Measurements from ENCODE around the gene MLST8.

The MLST8 gene

DNA sequence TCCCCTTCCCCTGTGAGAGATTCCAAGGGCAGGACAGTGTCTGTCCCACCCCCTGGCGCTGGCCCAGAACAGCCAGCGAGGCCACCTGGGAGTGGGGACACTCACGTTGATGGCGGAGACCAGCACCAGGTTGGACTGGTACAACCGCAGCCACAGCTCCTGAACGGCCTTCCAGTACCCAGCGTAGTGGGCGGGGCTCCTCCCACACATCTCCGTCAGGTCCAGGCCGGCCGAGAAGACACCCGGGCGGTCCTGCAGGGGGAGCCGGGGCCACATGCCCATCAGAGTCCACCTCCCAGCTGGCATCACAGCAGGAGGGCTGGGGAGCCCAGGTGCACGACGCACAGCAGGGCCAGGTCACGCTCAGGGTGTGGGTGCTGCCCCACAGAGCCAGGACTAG, 39.0 kb downstream of the MLST8 start:
- CTCF ChIA-PET: no interaction called here
- TF ChIP-seq, protein P1, sequence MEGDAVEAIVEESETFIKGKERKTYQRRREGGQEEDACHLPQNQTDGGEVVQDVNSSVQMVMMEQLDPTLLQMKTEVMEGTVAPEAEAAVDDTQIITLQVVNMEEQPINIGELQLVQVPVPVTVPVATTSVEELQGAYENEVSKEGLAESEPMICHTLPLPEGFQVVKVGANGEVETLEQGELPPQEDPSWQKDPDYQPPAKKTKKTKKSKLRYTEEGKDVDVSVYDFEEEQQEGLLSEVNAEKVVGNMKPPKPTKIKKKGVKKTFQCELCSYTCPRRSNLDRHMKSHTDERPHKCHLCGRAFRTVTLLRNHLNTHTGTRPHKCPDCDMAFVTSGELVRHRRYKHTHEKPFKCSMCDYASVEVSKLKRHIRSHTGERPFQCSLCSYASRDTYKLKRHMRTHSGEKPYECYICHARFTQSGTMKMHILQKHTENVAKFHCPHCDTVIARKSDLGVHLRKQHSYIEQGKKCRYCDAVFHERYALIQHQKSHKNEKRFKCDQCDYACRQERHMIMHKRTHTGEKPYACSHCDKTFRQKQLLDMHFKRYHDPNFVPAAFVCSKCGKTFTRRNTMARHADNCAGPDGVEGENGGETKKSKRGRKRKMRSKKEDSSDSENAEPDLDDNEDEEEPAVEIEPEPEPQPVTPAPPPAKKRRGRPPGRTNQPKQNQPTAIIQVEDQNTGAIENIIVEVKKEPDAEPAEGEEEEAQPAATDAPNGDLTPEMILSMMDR (IDR thresholded peaks at IDR 0.05; ENCODE audit: control extremely low read depth, extremely low read depth, low read depth, missing control alignments): no peak
- no peak for DNase-seq (ENCODE audit: extremely low spot score)
- POLR2A ChIA-PET: no interaction called here

DNA sequence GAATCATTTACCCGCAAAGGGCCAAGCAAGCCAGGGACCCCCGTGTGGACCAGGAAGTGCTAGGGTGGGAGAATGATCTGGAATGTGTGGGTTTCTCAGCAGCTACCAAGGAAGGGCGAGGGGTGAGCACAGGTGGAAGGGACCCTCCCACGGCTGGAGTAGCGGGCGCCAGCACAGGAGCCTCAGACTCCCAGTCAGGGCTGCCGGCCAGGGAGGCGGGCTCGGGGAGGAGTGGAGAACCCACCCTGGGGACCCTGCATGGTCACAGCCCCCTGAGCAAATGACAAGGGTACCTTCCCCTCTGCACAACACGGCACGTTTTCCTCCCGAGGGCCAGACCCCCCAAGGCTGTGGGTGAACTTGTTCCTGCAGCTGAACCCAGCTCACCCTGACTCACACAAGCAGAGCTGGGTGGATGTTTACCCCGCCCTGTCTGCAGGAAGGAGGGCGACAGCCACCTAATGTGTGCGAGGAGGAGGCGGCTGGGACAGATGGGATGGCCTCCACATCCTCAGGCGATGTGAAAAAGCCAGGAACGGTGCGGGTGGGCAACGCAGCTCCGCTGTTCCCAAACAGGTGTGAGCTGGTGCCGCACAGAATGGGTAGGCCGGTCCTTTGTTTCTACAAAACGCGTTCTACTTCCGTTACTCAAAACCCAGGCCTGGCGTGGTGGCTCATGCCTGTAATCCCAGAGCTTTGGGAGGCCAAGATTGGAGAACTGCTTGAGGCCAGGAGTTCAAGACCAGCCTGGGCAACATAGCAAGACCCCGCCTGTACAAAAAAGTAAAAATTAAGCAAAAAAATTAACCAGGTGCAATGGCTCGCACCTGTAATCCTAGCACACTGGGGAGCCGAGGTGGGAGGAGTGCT, 39.9 kb downstream of the MLST8 start:
- POLR2A ChIA-PET: no interaction called here
- CTCF ChIA-PET: interaction anchor here (1.0 kb wide), 1 partner anchor 17 kb away, joined by 3 read pairs; no protein-coding TSS in a partner anchor
- DNase-seq (ENCODE audit: extremely low spot score): no peak
- TF ChIP-seq, protein P1 (IDR thresholded peaks at IDR 0.05; ENCODE audit: control extremely low read depth, extremely low read depth, low read depth, missing control alignments): no peak

DNA sequence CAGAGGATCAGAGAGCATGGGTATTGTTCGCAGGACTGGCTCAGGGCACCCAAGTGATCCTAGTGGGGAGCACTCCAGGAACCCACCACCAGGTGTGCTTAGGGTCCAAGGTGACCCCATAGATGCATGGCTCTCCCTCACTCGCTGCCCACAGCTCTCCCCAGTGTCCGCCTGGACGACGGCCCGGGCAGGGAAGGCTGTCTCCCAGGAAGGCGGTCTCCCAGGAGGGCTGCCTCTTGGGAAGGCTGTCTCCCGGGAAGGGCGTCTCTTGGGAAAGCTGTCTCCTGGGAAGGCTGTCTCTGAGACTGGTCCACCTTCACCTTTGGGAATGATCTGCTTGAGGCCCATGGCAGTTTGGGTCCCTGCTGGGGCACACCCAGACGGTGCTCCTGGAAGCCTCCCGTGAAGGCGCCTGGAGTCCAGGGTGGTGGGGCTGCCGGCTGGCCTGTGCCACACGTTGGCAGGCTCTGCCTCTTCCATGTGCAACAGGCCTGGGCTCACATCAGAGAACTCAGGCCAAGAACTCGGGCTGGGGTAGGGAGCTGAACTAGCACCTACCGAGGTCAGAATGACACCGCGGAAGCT, 41.1 kb downstream of the MLST8 start:
- TF ChIP-seq, protein P1 (IDR thresholded peaks at IDR 0.05; ENCODE audit: control extremely low read depth, extremely low read depth, low read depth, missing control alignments): no peak
- ChIA-PET POLR2A (interaction anchor here (0.5 to 1.3 kb wide), 3 partner anchors 9 to 635 kb away, joined by 3 to 9 read pairs (median 4); partner anchors contain the start of genes CRAMP1 and IFT140), CTCF (interaction anchor here (1.5 kb wide), 1 partner anchor 106 kb away, joined by 3 read pairs; no protein-coding TSS in a partner anchor)
- DNase-seq (ENCODE audit: extremely low spot score): no peak

DNA sequence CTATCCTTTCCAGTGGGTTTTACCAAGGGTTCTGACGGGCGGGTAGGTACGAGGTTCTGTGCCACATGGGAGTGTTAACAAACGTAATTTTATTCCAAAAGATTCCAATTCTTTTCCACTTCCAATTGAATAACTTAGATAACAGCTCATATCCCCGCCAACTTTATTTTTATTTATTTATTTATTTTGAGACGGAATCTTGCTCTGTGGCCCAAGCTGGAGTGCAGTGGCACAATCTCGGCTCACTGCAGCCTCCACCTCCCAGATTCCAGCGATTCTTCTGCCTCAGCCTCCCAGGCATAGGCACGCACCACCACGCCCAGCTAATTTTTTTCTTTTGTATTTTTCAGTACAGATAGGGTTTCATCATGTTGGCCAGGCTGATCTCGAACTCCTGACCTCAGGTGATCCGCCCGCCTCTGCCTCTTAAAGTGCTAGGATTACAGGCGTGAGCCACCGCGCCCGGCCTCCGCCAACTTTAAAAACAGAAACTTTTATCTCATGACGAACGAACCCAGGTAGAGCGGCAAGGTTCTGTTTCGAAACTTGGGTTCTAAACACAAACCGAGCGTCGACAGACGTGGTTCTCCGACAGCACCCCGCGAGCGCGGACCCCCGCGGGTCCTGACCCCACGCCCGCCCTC, 45.5 kb downstream of the MLST8 start:
- TF ChIP-seq, protein P1 (IDR thresholded peaks at IDR 0.05; ENCODE audit: control extremely low read depth, extremely low read depth, low read depth, missing control alignments): no peak
- CTCF ChIA-PET: interaction anchor here (0.6 to 3.1 kb wide), 21 partner anchors 10 to 251 kb away, joined by 3 to 33 read pairs (median 4); partner anchors contain the start of gene RNPS1
- no peak for DNase-seq (ENCODE audit: extremely low spot score)
- POLR2A ChIA-PET: interaction anchor here (0.6 to 1.9 kb wide), 5 partner anchors 10 to 720 kb away, joined by 3 to 8 read pairs (median 6); partner anchors contain the start of gene RPS2

DNA sequence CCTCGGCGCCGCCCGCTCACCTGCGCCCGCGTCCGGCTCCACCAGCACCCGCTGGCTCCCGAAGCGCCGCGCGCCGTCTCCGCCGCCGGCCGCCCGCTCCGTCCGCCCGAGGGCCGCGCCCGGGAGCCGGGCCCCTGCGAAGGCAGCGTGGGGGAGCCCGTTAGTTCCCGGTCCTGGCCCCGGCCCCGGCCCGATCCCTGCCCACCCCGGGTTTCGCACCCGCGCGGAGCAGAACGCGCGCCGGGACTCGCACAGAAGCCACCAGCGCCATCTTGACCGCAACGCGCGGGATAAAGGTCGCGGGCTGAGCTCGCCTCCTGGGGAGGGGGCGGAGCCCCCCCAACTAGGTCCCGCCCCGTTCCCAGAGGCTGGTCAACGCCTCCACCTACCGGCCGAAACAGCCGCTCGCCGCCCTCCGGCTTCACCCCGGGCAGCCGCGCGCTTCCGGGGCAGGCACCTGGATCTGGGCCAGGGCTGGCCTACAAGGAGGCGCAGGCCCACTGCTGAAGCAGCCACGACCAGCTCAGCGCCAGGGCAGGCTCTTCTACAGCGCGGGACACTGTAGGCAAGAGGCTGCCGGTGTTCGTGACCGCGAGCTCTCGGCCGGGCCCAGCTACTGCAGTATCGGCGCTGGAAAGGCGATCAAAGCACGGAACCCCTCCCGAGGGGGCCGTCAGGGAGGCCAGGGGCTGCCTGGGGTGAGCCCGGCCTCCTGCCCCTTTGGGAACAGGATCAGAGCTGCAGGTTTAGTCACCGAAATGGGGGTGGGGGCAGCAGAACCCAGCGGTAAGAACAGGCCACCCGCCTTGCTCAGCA, 46.2 kb downstream of the MLST8 start, which contains the start of gene ECI1:
Gene ECI1, minus strand, starts transcription at position 292 of the 816 bp plus-strand sequence. Its CDS starts 21 bp downstream, at position 271.
- DNase-seq (ENCODE audit: extremely low spot score): peak; percentile 100
- CTCF ChIA-PET: interaction anchor here (0.6 to 3.1 kb wide), 25 partner anchors 11 to 250 kb away, joined by 3 to 33 read pairs (median 4); partner anchors contain the start of gene RNPS1
- TF ChIP-seq, protein P1 (IDR thresholded peaks at IDR 0.05; ENCODE audit: control extremely low read depth, extremely low read depth, low read depth, missing control alignments): peak; percentile 64
- POLR2A ChIA-PET: interaction anchor here (0.5 to 1.9 kb wide), 7 partner anchors 9 to 287 kb away, joined by 3 to 8 read pairs (median 6); partner anchors contain the start of genes RPS2 and TRAF7
